ENCODE measurements around the gene DNMT1.

- TF ChIP-seq CTCF (IDR thresholded peaks at IDR 0.05; ENCODE audit: low read length), result no peak
- TF ChIP-seq EZH2 (optimal IDR thresholded peaks at IDR 0.05; ENCODE audit: low read depth, low read length), result no peak
- no peak for TF ChIP-seq EZH2phosphoT487 (IDR thresholded peaks at IDR 0.05; ENCODE audit: low read length)
Measured at GRCh38 chr19:10211061-10211460, 16.3 kb upstream of the DNMT1 start.

Data from MM.1S (cell line).